Hepatocyte (in vitro differentiated cells): ENCODE results near the gene SHKBP1. TPM values are rescaled to one million over a fixed set of nuclear protein-coding genes. Genes with fewer than 3 reads are reported as not detected.
"Not testable (repeated sequence)": the region's sequence is repeated elsewhere in the genome, so short reads cannot be mapped to it uniquely, and the experiment has no call there.

Experiments
- DNase-seq: peaks from one replicate; pipeline ENCODE4 v3.0.0-alpha.2; 2016; ENCODE audit warnings: low spot score
- H2AFZ ChIP-seq: fragments of 200-600 bp; sonication (generic); 2 replicates; pipeline ENCODE4 v1.6.0; 2016; ENCODE audit warnings: antibody characterized with exemption, mild to moderate bottlenecking
- H3K27ac ChIP-seq: fragments of 200-600 bp; sonication (generic); 2 replicates; pipeline ENCODE4 v1.5.1; 2016; ENCODE audit warnings: mild to moderate bottlenecking
- H3K27me3 ChIP-seq: fragments of 200-600 bp; sonication (generic); 2 replicates; pipeline ENCODE4 v1.6.1; 2016
- H3K36me3 ChIP-seq: fragments of 200-600 bp; sonication (generic); replicated peaks from 2 replicates; pipeline ENCODE4 v1.5.1; 2016; ENCODE audit warnings: low read depth; ENCODE audit not compliant: insufficient read depth
- H3K4me1 ChIP-seq: fragments of 200-600 bp; sonication (generic); 2 replicates; pipeline ENCODE4 v1.5.1; 2016; ENCODE audit warnings: mild to moderate bottlenecking, moderate library complexity; ENCODE audit not compliant: insufficient read depth
- H3K4me2 ChIP-seq: fragments of 200-600 bp; sonication (generic); 2 replicates; pipeline ENCODE4 v1.6.0; 2016
- H3K4me3 ChIP-seq: fragments of 200-600 bp; sonication (generic); 2 replicates; pipeline ENCODE4 v1.5.1; 2016; ENCODE audit warnings: mild to moderate bottlenecking
- H3K79me2 ChIP-seq: fragments of 200-600 bp; sonication (generic); 2 replicates; pipeline ENCODE4 v1.6.0; 2017; ENCODE audit warnings: mild to moderate bottlenecking
- H3K9me2 ChIP-seq: fragments of 200-600 bp; sonication (generic); replicated peaks from 2 replicates; pipeline ENCODE4 v1.6.0; 2017; ENCODE audit warnings: mild to moderate bottlenecking; ENCODE audit not compliant: insufficient read depth
- H3K9me3 ChIP-seq: fragments of 200-600 bp; sonication (generic); 2 replicates; pipeline ENCODE4 v1.5.1; 2016; ENCODE audit warnings: low read depth, mild to moderate bottlenecking
- H4K20me1 ChIP-seq: fragments of 200-600 bp; sonication (generic); 2 replicates; pipeline ENCODE4 v1.6.0; 2016; ENCODE audit warnings: mild to moderate bottlenecking; ENCODE audit not compliant: insufficient read depth, poor library complexity, severe bottlenecking
- CTCF ChIP-seq: fragments of 200-600 bp; sonication (generic); IDR thresholded peaks from 2 replicates; pipeline ENCODE4 v1.5.1; 2016; ENCODE audit warnings: antibody characterized with exemption, mild to moderate bottlenecking; ENCODE audit not compliant: poor library complexity
- EZH2 ChIP-seq: fragments of 200-600 bp; sonication (generic); IDR thresholded peaks from 2 replicates; pipeline ENCODE4 v1.6.1; 2016; ENCODE audit warnings: antibody characterized with exemption, mild to moderate bottlenecking, borderline replicate concordance
- EZH2phosphoT487 ChIP-seq: fragments of 200-600 bp; sonication (generic); IDR thresholded peaks from one replicate; pipeline ENCODE4 v1.6.1; 2018; ENCODE audit warnings: antibody characterized with exemption, mild to moderate bottlenecking, low read depth, moderate library complexity; ENCODE audit not compliant: unreplicated experiment, severe bottlenecking
- WGBS: methylation state at CpG from one replicate; pipeline ENCODE4 v1.1.6; 2016; ENCODE audit warnings: low lambda C conversion rate; ENCODE audit errors: missing lambda C conversion rate; 5-methylcytosine and 5-hydroxymethylcytosine counted together
- polyA plus RNA-seq: library from polyadenylated mRNA; unstranded; fragments of >200 nt; fragmentation: Nextera tagmentation; extraction: Ambion mirVana; gene quantifications from 2 replicates; pipeline ENCODE4 v1.2.1, GENCODE V29; 2016
- total RNA-seq: library from RNA; depleted of rRNA; stranded (reverse); fragments of >200 nt; gene quantifications from 2 replicates; pipeline ENCODE4 v1.2.3, GENCODE V29; 2014

SHKBP1 gene
- total and polyA plus RNA-seq, 2 experiments from 2014 or later, result 44.6 to 83.6 TPM

GRCh38 chr19:40534148-40534547 is 42.5 kb upstream of the SHKBP1 start:
- Histone ChIP-seq H3K27ac (no peak overlapping the region), H3K9me2 (no peaks in the 10 kb centered on the region), H3K9me3 (no peaks in the 10 kb centered on the region), H4K20me1 (no peaks in the 10 kb centered on the region), H3K4me2 (no peak overlapping the region), H3K4me1 (peaks cover 5% of the 10 kb centered on the region), H2AFZ (no peak overlapping the region), H3K27me3 (no peaks in the 10 kb centered on the region), H3K4me3 (no peak overlapping the region), H3K79me2 (no peaks in the 10 kb centered on the region), H3K36me3 (no peaks in the 10 kb centered on the region)
- no peak for DNase-seq
- TF ChIP-seq EZH2 (no peak), EZH2phosphoT487 (no peak), CTCF (no peak)
- WGBS, result 83% methylated on average over 4 of the region's 4 CpGs

GRCh38 chr19:40539070-40539469 is 37.6 kb upstream of the SHKBP1 start:
- no peak overlapping the region for H2AFZ ChIP-seq
- H3K4me3 ChIP-seq, result no peak overlapping the region
- no peaks in the 10 kb centered on the region for H3K79me2 ChIP-seq
- no peaks in the 10 kb centered on the region for H3K9me2 ChIP-seq
- 77% methylated on average over 4 of the region's 4 CpGs for WGBS
- H3K4me2 ChIP-seq, result no peak overlapping the region
- TF ChIP-seq EZH2, result no peak
- TF ChIP-seq EZH2phosphoT487, result no peak
- TF ChIP-seq CTCF, result no peak
- no peak overlapping the region for H3K27ac ChIP-seq
- no peaks in the 10 kb centered on the region for H3K36me3 ChIP-seq
- no peaks in the 10 kb centered on the region for H4K20me1 ChIP-seq
- no peaks in the 10 kb centered on the region for H3K4me1 ChIP-seq
- DNase-seq, result no peak
- no peaks in the 10 kb centered on the region for H3K27me3 ChIP-seq
- H3K9me3 ChIP-seq, result no peaks in the 10 kb centered on the region

- Histone ChIP-seq H3K4me3 (no peak overlapping the region), H3K36me3 (no peaks in the 10 kb centered on the region), H3K27ac (no peak overlapping the region), H3K27me3 (no peaks in the 10 kb centered on the region), H3K9me2 (no peaks in the 10 kb centered on the region), H3K4me2 (no peak overlapping the region), H2AFZ (no peak overlapping the region), H3K4me1 (no peaks in the 10 kb centered on the region), H4K20me1 (no peaks in the 10 kb centered on the region), H3K79me2 (no peaks in the 10 kb centered on the region), H3K9me3 (no peaks in the 10 kb centered on the region)
- WGBS, result 81% methylated on average over 6 of the region's 6 CpGs
- TF ChIP-seq EZH2, result no peak
- peak; percentile 44 for DNase-seq
Observed at GRCh38 chr19:40542202-40542859, 34.3 kb upstream of the SHKBP1 start.

- Histone ChIP-seq H4K20me1 (no peaks in the 10 kb centered on the region), H3K4me3 (no peak overlapping the region), H3K9me3 (no peaks in the 10 kb centered on the region), H3K79me2 (no peaks in the 10 kb centered on the region), H3K27ac (no peak overlapping the region), H3K27me3 (no peaks in the 10 kb centered on the region), H3K9me2 (no peaks in the 10 kb centered on the region), H3K4me2 (no peak overlapping the region), H3K36me3 (no peaks in the 10 kb centered on the region), H3K4me1 (no peaks in the 10 kb centered on the region), H2AFZ (no peak overlapping the region)
- DNase-seq, result no peak
- 93% methylated on average over 6 of the region's 6 CpGs for WGBS
- TF ChIP-seq EZH2phosphoT487 (no peak), EZH2 (no peak)
Observed at GRCh38 chr19:40543029-40543597, 33.6 kb upstream of the SHKBP1 start.

GRCh38 chr19:40546153-40546841 is 30.4 kb upstream of the SHKBP1 start:
- WGBS, result 80% methylated on average over 3 of the region's 3 CpGs
- H3K79me2 ChIP-seq, H3K27me3 ChIP-seq, H3K4me2 ChIP-seq, H3K4me3 ChIP-seq, H4K20me1 ChIP-seq, H2AFZ ChIP-seq, H3K4me1 ChIP-seq, DNase-seq, H3K9me3 ChIP-seq, H3K27ac ChIP-seq, H3K9me2 ChIP-seq, H3K36me3 ChIP-seq: not testable (repeated sequence)

GRCh38 chr19:40547190-40547589 is 29.5 kb upstream of the SHKBP1 start:
- H3K4me3 ChIP-seq, H3K9me2 ChIP-seq, H3K27me3 ChIP-seq, H3K9me3 ChIP-seq, H4K20me1 ChIP-seq, DNase-seq, H3K4me1 ChIP-seq, H2AFZ ChIP-seq, H3K4me2 ChIP-seq, H3K36me3 ChIP-seq, H3K27ac ChIP-seq, H3K79me2 ChIP-seq: not testable (repeated sequence)
- WGBS, result 78% methylated on average over 4 of the region's 4 CpGs
